ENCODE results near the gene SYAP1. TPM values are rescaled to one million over a fixed set of nuclear protein-coding genes. Genes with fewer than 3 reads are reported as not detected.
A peak's percentile ranks its signal among the peaks of the same experiment; 100 is the strongest.

SYAP1 gene
- total RNA-seq, 1 donor from 2014 or later, result 16.0 TPM

- Histone ChIP-seq H3K27ac (no peak overlapping the region), H3K27me3 (no peaks in the 10 kb centered on the region), H3K4me3 (no peak overlapping the region), H3K36me3 (no peaks in the 10 kb centered on the region), H3K9me3 (no peaks in the 10 kb centered on the region), H3K4me1 (no peaks in the 10 kb centered on the region)
- DNase-seq (ENCODE audit: extremely low spot score in 2 of 2), result no peak
- TF ChIP-seq CTCF (IDR thresholded peaks at IDR 0.05), result no peak
- TF ChIP-seq POLR2AphosphoS5 (IDR thresholded peaks at IDR 0.05; ENCODE audit: insufficient read depth in 1 of 2, low read depth in 1 of 2), result no peak
- TF ChIP-seq POLR2A (IDR thresholded peaks at IDR 0.05), result no peak
- intact Hi-C loops (cut with DNase I), result no loop called here
Observed at GRCh38 chrX:16796298-16796697, 76.9 kb downstream of the SYAP1 start.

GRCh38 chrX:16797358-16797757 is 77.9 kb downstream of the SYAP1 start:
- TF ChIP-seq POLR2AphosphoS5 (IDR thresholded peaks at IDR 0.05; ENCODE audit: insufficient read depth in 1 of 2, low read depth in 1 of 2) (no peak), CTCF (IDR thresholded peaks at IDR 0.05) (no peak), POLR2A (IDR thresholded peaks at IDR 0.05) (no peak)

GRCh38 chrX:16797841-16798240 is 78.4 kb downstream of the SYAP1 start:
- H3K4me1 ChIP-seq, result no peaks in the 10 kb centered on the region
- no peaks in the 10 kb centered on the region for H3K9me3 ChIP-seq
- H3K36me3 ChIP-seq, result peaks cover 0 to 2% of the 10 kb centered on the region in 2 donors
- no peak overlapping the region for H3K27ac ChIP-seq
- no peaks in the 10 kb centered on the region for H3K27me3 ChIP-seq
- TF ChIP-seq CTCF (IDR thresholded peaks at IDR 0.05) (no peak), POLR2A (IDR thresholded peaks at IDR 0.05) (no peak), POLR2AphosphoS5 (IDR thresholded peaks at IDR 0.05; ENCODE audit: insufficient read depth in 1 of 2, low read depth in 1 of 2) (no peak)
- no peak overlapping the region for H3K4me3 ChIP-seq
- intact Hi-C loops (cut with DNase I), result no loop called here
- no peak for DNase-seq (ENCODE audit: extremely low spot score in 2 of 2)

More at GRCh38 chrX:16797358-16797757, 77.9 kb downstream of the SYAP1 start:
- Histone ChIP-seq H3K27ac (no peak overlapping the region), H3K9me3 (no peaks in the 10 kb centered on the region), H3K4me1 (no peaks in the 10 kb centered on the region), H3K27me3 (no peaks in the 10 kb centered on the region), H3K36me3 (no peaks in the 10 kb centered on the region), H3K4me3 (no peak overlapping the region)
- DNase-seq (ENCODE audit: extremely low spot score in 2 of 2), result no peak
- intact Hi-C loops (cut with DNase I), result no loop called here

- DNase-seq (ENCODE audit: extremely low spot score in 2 of 2), result no peak
- Histone ChIP-seq H3K9me3 (no peaks in the 10 kb centered on the region), H3K4me1 (peaks cover 14% of the 10 kb centered on the region), H3K4me3 (no peak overlapping the region), H3K27ac (no peak overlapping the region), H3K36me3 (peaks cover 0 to 4% of the 10 kb centered on the region in 2 donors), H3K27me3 (no peaks in the 10 kb centered on the region)
- TF ChIP-seq POLR2AphosphoS5 (IDR thresholded peaks at IDR 0.05; ENCODE audit: insufficient read depth in 1 of 2, low read depth in 1 of 2), result no peak
- TF ChIP-seq POLR2A (IDR thresholded peaks at IDR 0.05), result no peak
- no peak for TF ChIP-seq CTCF (IDR thresholded peaks at IDR 0.05)
- intact Hi-C loops (cut with DNase I), result no loop called here
Observed at GRCh38 chrX:16804923-16805464, 85.6 kb downstream of the SYAP1 start.

GRCh38 chrX:16807548-16807947 is 88.1 kb downstream of the SYAP1 start:
- Histone ChIP-seq H3K36me3 (peaks cover 0 to 4% of the 10 kb centered on the region in 2 donors), H3K9me3 (no peaks in the 10 kb centered on the region), H3K4me1 (peaks cover 14% of the 10 kb centered on the region), H3K27ac (peak overlapping the region; percentile 65), H3K27me3 (no peaks in the 10 kb centered on the region), H3K4me3 (peak overlapping the region in 1 of 2 donors; percentile 8)
- DNase-seq (ENCODE audit: extremely low spot score in 2 of 2), result no peak
- TF ChIP-seq POLR2AphosphoS5 (IDR thresholded peaks at IDR 0.05; ENCODE audit: insufficient read depth in 1 of 2, low read depth in 1 of 2), result no peak
- TF ChIP-seq POLR2A (IDR thresholded peaks at IDR 0.05), result no peak
- TF ChIP-seq CTCF (IDR thresholded peaks at IDR 0.05), result no peak
- intact Hi-C loops (cut with DNase I), result no loop called here
